SK-N-SH (cell line): ENCODE data around the gene ZNF311. TPM values are rescaled to one million over a fixed set of nuclear protein-coding genes. Genes with fewer than 3 reads are reported as not detected.
A peak's percentile ranks its signal among the peaks of the same experiment; 100 is the strongest.

Experiments
- CTCF ChIA-PET: fragments of 300-600, 350-600 bp; formaldehyde crosslinking; extraction: SDS; loops from one replicate; lab custom pipeline; 2021; lab: Yijun Ruan, JAX
- POLR2A ChIA-PET: fragments of 350-600 bp; sonication (Branson Sonifier 250); formaldehyde crosslinking; extraction: SDS; loops from one replicate; lab custom pipeline; 2020; ENCODE audit warnings: antibody characterized with exemption, inconsistent platforms; lab: Yijun Ruan, JAX
- DNase-seq: peaks from one replicate; pipeline ENCODE4 v3.0.0; 2012
- H2AFZ ChIP-seq: fragments of 200-600 bp; sonication (generic); 2 replicates; pipeline ENCODE4 v1.8.1; 2016; ENCODE audit warnings: antibody characterized with exemption, mild to moderate bottlenecking, low read depth
- H3F3A ChIP-seq: fragments of 200-600 bp; sonication (generic); replicated peaks from 2 replicates; pipeline ENCODE3; 2016; ENCODE audit warnings: antibody characterized with exemption, mild to moderate bottlenecking; ENCODE audit not compliant: insufficient read depth
- H3K27ac ChIP-seq, 2 experiments: fragments of 200-500 bp in 1 of 2; fragments of 200-600 bp in 1 of 2; sonication (Bioruptor generic) in 1 of 2; sonication (generic), shearing (Covaris generic) in 1 of 2; 2 replicates each; pipeline versions ENCODE4 v1.5.1 to v1.6.1; 2014 to 2016; ENCODE audit warnings: low read depth in 2 of 2, inconsistent platforms in 1 of 2, low read length in 1 of 2, mild to moderate bottlenecking in 1 of 2, mixed read lengths in 1 of 2
- H3K27me3 ChIP-seq: fragments of 200-600 bp; sonication (generic), shearing (Covaris generic); 2 replicates; pipeline ENCODE4 v1.6.1; 2016; ENCODE audit warnings: mixed run types; ENCODE audit not compliant: insufficient read depth
- H3K36me3 ChIP-seq, 2 experiments: fragments of 200-500 bp in 1 of 2; fragments of 200-600 bp in 1 of 2; sonication (Bioruptor generic) in 1 of 2; sonication (generic) in 1 of 2; replicated peaks in 1 of 2; 2 replicates each; pipeline versions ENCODE3 to v1.5.1; 2014 to 2016; ENCODE audit warnings: low read length in 1 of 2, mild to moderate bottlenecking in 1 of 2; ENCODE audit not compliant: insufficient read depth in 2 of 2, control insufficient read depth in 1 of 2
- H3K4me1 ChIP-seq, 2 experiments: fragments of 200-500 bp in 1 of 2; fragments of 200-600 bp in 1 of 2; sonication (Bioruptor generic) in 1 of 2; sonication (generic), shearing (Covaris generic) in 1 of 2; 2 replicates each; pipeline versions ENCODE4 v1.5.1 to v1.6.1; 2014 to 2016; ENCODE audit warnings: low read depth in 1 of 2, low read length in 1 of 2, mixed run types in 1 of 2; ENCODE audit not compliant: insufficient read depth in 2 of 2, control insufficient read depth in 1 of 2
- H3K4me2 ChIP-seq: fragments of 200-600 bp; sonication (generic), shearing (Covaris generic); 2 replicates; pipeline ENCODE4 v1.6.1; 2017; ENCODE audit warnings: mixed run types
- H3K4me3 ChIP-seq, 2 experiments: fragments of 200-500 bp in 1 of 2; fragments of 200-600 bp in 1 of 2; sonication (Bioruptor generic) in 1 of 2; sonication (generic), shearing (Covaris generic) in 1 of 2; 2 replicates each; pipeline versions ENCODE4 v1.5.1 to v1.8.1; 2014 to 2016; ENCODE audit warnings: low read depth in 2 of 2, inconsistent platforms in 1 of 2, low read length in 1 of 2, mild to moderate bottlenecking in 1 of 2, mixed read lengths in 1 of 2, moderate library complexity in 1 of 2
- H3K79me2 ChIP-seq: fragments of 200-600 bp; sonication (generic); 2 replicates; pipeline ENCODE4 v1.8.1; 2017; ENCODE audit warnings: mild to moderate bottlenecking; ENCODE audit not compliant: insufficient read depth
- H3K9ac ChIP-seq: fragments of 200-600 bp; sonication (generic); 2 replicates; pipeline ENCODE4 v1.6.1; 2017; ENCODE audit warnings: mixed run types
- H3K9me2 ChIP-seq: fragments of 200-600 bp; sonication (generic); 2 replicates; pipeline ENCODE4 v1.6.1; 2017; ENCODE audit warnings: mixed run types
- H3K9me3 ChIP-seq: fragments of 200-600 bp; sonication (generic); 2 replicates; pipeline ENCODE4 v1.6.1; 2017; ENCODE audit warnings: mixed run types, mild to moderate bottlenecking, moderate library complexity
- H4K20me1 ChIP-seq: fragments of 200-600 bp; sonication (generic); 2 replicates; pipeline ENCODE4 v1.6.1; 2017; ENCODE audit warnings: mild to moderate bottlenecking, mixed run types; ENCODE audit not compliant: insufficient read depth
- ELF1 ChIP-seq: IDR thresholded peaks from 2 replicates; pipeline ENCODE4 v1.4.0; 2012
- EP300 ChIP-seq, 2 experiments: IDR thresholded peaks; 2 replicates each; pipeline versions ENCODE4 v1.4.0 to v1.6.1; 2012; ENCODE audit warnings: borderline replicate concordance in 1 of 2, low read depth in 1 of 2, low read length in 1 of 2
- FOSL2 ChIP-seq: IDR thresholded peaks from 2 replicates; pipeline ENCODE4 v1.4.0; 2012; ENCODE audit warnings: low read depth, mild to moderate bottlenecking, moderate library complexity, borderline replicate concordance
- FOXJ3 ChIP-seq: sonication (generic); formaldehyde crosslinking; IDR thresholded peaks from 2 replicates; pipeline ENCODE4 v1.5.1; 2020; ENCODE audit warnings: mild to moderate bottlenecking, missing genetic modification reagents
- FOXM1 ChIP-seq: IDR thresholded peaks from 2 replicates; pipeline ENCODE4 v1.4.0; 2012; ENCODE audit warnings: low read depth, mild to moderate bottlenecking
- GABPA ChIP-seq: IDR thresholded peaks from 2 replicates; pipeline ENCODE4 v1.4.0; 2012; ENCODE audit warnings: low read depth, mild to moderate bottlenecking
- MAX ChIP-seq: IDR thresholded peaks from 2 replicates; pipeline ENCODE4 v1.4.0; 2012; ENCODE audit warnings: low read depth
- MEF2A ChIP-seq: IDR thresholded peaks from 2 replicates; pipeline ENCODE4 v1.4.0; 2012; ENCODE audit warnings: low read depth, borderline replicate concordance
- RFX5 ChIP-seq: IDR thresholded peaks from 2 replicates; pipeline ENCODE4 v1.6.1; 2012; ENCODE audit warnings: mild to moderate bottlenecking, improper control_type of control experiment, low read length
- RXRA ChIP-seq: IDR thresholded peaks from 2 replicates; pipeline ENCODE4 v1.4.0; 2012; ENCODE audit warnings: low read depth, mild to moderate bottlenecking, borderline replicate concordance
- SMC3 ChIP-seq: IDR thresholded peaks from 2 replicates; pipeline ENCODE4 v1.6.1; 2012; ENCODE audit warnings: low read depth, low read length, improper control_type of control experiment
- TCF12 ChIP-seq: IDR thresholded peaks from 2 replicates; pipeline ENCODE4 v1.4.0; 2012
- USF1 ChIP-seq: IDR thresholded peaks from 2 replicates; pipeline ENCODE4 v1.4.0; 2012; ENCODE audit warnings: low read depth, borderline replicate concordance
- YY1 ChIP-seq: IDR thresholded peaks from 2 replicates; pipeline ENCODE4 v1.4.0; 2012; ENCODE audit warnings: low read depth, mild to moderate bottlenecking
- WGBS: methylation state at CpG from one replicate; pipeline ENCODE4 v1.1.6; 2017; ENCODE audit warnings: low lambda C conversion rate; 5-methylcytosine and 5-hydroxymethylcytosine counted together
- polyA plus RNA-seq, 3 experiments: library from polyadenylated mRNA; depleted of rRNA; stranded (reverse); fragments of >200 nt; gene quantifications; 2 replicates each; pipeline ENCODE4 v1.2.3, GENCODE V29; 2012
- TF ChIP-seq, protein P1 (sequence below): fragments of 150-350 bp; IDR thresholded peaks from 2 replicates; pipeline ENCODE4 v1.6.1; 2017; ENCODE audit warnings: antibody characterized with exemption, low read length, low read depth, borderline replicate concordance

Gene ZNF311
- polyA plus RNA-seq, 1 of the 3 experiments (the other 2 are of a cell fraction), result 0.16 TPM

DNA sequence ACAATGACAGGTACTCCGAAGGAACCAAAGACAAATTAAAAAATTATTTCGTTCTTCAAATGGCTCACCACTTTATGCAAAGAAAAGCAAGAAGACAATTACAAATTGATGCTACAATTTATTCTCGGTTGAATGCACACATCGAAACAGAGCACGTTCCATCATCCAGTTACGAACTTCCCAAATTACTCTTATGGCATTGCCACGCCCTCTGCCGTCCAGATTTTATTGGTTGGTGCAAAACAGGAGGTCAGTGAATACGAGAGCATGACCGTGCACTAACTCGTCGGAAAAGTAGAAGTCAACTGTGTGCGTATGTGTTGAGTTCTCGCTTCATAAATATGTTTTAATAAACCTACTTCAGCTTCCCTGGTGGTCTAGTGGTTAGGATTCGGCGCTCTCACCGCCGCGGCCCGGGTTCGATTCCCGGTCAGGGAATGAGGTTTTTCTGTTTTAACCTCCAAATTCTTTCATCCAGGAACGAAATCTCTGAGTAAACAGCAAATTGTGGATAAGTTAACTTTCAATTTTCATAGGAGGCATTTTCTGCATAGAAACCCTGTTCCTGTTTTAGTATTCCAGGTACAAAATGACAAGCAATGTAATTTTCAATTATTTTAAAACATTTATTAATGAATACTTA, 23.2 kb downstream of the ZNF311 start (continued):
- TF ChIP-seq ELF1 (no peak), RFX5 (no peak), MAX (no peak; the same call in none of the 2 replicates), EP300 (IDR thresholded peaks at IDR 0.05; ENCODE audit: borderline replicate concordance in 1 of 2, low read depth in 1 of 2, low read length in 1 of 2) (0 out of 4 replicates have a peak, but pooled peaks of 1 of the 2 experiments have one; percentile 31), GABPA (no peak; the same call in 1 of the 2 replicates), FOXJ3 (CRISPR knock-in tag) (no peak), MEF2A (no peak), TCF12 (no peak), FOSL2 (peak; percentile 71), USF1 (no peak), FOXM1 (no peak)

GRCh38 chr6:28981431-28981832, 23.7 kb downstream of the ZNF311 start:
- POLR2A ChIA-PET, result interaction anchor here (1.2 kb wide), 1 partner anchor 1088 kb away, joined by 3 read pairs; a partner anchor contains a TSS
- Histone ChIP-seq H3K36me3 (no peaks in the 10 kb centered on the region), H3K9me3 (no peaks in the 10 kb centered on the region), H3F3A (peaks cover 27% of the 10 kb centered on the region), H3K4me1 (peaks cover 0 to 9% of the 10 kb centered on the region in 2 experiments; a peak in 1 of 4 replicates), H3K79me2 (no peaks in the 10 kb centered on the region), H2AFZ (peak overlapping the region; percentile 94), H3K9ac (peak overlapping the region; percentile 62), H3K4me3 (peak overlapping the region; percentile 91 to 100)
- WGBS, result under 1% methylated on average over 13 of the region's 13 CpGs
- DNase-seq, result peak; percentile 33
- no peak for TF ChIP-seq YY1
- TF ChIP-seq SMC3, result no peak
- TF ChIP-seq, protein P1, sequence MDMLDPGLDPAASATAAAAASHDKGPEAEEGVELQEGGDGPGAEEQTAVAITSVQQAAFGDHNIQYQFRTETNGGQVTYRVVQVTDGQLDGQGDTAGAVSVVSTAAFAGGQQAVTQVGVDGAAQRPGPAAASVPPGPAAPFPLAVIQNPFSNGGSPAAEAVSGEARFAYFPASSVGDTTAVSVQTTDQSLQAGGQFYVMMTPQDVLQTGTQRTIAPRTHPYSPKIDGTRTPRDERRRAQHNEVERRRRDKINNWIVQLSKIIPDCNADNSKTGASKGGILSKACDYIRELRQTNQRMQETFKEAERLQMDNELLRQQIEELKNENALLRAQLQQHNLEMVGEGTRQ, result no peak
- peak; percentile 9; the same call in 1 of the 2 replicates for TF ChIP-seq RXRA
- TF ChIP-seq FOSL2, result peak; percentile 33
- TF ChIP-seq, all 33 proteins: peak for 2
- H3K27ac ChIP-seq, result peak overlapping the region; percentile 68 to 79
- H3K4me2 ChIP-seq, result peak overlapping the region; percentile 72
- H4K20me1 ChIP-seq, result no peaks in the 10 kb centered on the region
- H3K27me3 ChIP-seq, result no peaks in the 10 kb centered on the region
- H3K9me2 ChIP-seq, result no peaks in the 10 kb centered on the region
- CTCF ChIA-PET, result interaction anchor here (0.6 to 5.9 kb wide), 12 partner anchors 11 to 346 kb away, joined by 3 to 32 read pairs (median 3); no protein-coding TSS in a partner anchor
